GM13977 (cell line): ENCODE results near the gene IL34.

ENCODE experiments used
- DNase-seq: peaks from one replicate; pipeline ENCODE4 v3.0.0; 2012; ENCODE audit warnings: low spot score
- in situ Hi-C: fragments of 300-500 bp; cut with MboI; formaldehyde crosslinking; loops from one replicate; pipeline ENCODE4 v1.12.0; 2022; ENCODE audit warnings: low sequenced_read_pairs, low pct_unique_long_range_greater_than_20kb, mixed read lengths, inconsistent platforms; ENCODE audit not compliant: unreplicated experiment
- TF ChIP-seq, protein P1 (sequence below): IDR thresholded peaks from 2 replicates; pipeline ENCODE4 v1.5.1; 2012; ENCODE audit warnings: mild to moderate bottlenecking, control low read depth; ENCODE audit not compliant: insufficient read depth; ENCODE audit errors: extremely low read depth, missing control alignments

Gene IL34

DNA sequence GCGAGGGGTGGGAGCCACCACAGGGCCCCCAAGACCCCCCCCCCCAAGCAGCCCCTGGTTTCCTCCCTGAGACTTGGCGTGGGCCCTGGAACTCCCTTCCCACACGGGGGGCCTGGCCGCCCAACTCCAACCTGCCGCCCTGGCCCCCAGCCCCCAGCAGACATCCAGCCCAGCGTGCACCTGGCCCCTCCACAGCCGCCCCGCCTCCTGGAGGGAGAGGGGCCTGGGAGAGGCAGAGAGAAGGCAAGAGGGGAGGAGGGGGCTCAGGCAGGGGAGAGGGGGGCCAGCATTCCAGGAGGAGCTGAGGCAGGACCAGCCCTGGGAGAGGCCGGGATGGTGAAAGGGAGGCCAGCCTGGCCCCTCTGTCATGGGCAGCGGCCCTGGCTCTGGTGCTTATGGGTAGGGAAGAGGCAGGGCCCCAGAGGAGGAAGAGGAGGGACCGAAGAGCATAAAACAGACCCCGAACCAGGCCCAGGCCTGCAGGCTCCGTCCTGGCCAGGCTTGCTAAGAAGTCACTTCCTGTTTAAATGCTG lies 16.7 kb downstream of the IL34 start:
- TF ChIP-seq, protein P1, sequence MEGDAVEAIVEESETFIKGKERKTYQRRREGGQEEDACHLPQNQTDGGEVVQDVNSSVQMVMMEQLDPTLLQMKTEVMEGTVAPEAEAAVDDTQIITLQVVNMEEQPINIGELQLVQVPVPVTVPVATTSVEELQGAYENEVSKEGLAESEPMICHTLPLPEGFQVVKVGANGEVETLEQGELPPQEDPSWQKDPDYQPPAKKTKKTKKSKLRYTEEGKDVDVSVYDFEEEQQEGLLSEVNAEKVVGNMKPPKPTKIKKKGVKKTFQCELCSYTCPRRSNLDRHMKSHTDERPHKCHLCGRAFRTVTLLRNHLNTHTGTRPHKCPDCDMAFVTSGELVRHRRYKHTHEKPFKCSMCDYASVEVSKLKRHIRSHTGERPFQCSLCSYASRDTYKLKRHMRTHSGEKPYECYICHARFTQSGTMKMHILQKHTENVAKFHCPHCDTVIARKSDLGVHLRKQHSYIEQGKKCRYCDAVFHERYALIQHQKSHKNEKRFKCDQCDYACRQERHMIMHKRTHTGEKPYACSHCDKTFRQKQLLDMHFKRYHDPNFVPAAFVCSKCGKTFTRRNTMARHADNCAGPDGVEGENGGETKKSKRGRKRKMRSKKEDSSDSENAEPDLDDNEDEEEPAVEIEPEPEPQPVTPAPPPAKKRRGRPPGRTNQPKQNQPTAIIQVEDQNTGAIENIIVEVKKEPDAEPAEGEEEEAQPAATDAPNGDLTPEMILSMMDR: no peak
- DNase-seq: no peak

DNA sequence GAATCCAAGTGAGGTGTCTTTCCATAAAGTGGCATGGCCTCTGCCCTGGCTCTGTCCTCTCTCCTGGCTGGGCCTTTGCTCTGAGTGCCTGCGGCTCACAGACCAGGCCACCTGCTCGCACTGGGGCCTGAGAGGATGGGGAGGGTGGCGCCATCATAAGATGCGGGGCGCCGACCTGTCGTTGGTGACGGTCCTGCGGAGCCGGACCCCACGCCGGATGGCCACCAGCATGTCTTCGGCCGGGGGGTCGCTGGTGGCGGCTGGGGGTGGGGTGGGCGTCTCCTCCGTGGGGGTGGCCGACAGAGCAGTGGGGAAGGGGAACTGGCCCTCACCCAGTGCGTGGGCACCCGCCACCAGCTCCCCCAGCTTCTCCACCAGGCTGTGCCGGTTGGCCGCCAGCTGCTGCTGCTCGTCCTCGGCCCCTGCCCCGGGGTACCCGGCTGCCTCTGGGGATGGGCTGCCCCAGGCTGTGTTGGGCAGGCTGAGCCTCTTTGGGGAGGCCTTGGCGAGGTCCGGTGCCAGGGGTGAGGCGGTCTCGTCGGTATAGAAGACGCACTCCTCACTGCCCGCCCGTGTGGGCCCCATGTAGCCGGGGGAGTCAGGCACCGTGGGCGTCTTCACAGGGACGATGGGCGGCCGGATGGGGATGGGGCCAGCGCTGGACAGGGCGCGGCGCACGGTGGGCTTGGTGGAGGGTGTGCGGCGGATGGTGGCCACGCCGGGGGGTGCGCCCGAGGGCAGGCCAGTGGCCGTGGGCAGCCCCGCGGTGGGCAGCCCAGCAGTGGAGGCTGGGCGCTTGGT lies 17.4 kb downstream of the IL34 start:
- no peak for DNase-seq
- in situ Hi-C loops: no loop called here
- TF ChIP-seq, protein P1: no peak

More for the DNA sequence above, 16.7 kb downstream of the IL34 start:
- in situ Hi-C loops: no loop called here

DNA sequence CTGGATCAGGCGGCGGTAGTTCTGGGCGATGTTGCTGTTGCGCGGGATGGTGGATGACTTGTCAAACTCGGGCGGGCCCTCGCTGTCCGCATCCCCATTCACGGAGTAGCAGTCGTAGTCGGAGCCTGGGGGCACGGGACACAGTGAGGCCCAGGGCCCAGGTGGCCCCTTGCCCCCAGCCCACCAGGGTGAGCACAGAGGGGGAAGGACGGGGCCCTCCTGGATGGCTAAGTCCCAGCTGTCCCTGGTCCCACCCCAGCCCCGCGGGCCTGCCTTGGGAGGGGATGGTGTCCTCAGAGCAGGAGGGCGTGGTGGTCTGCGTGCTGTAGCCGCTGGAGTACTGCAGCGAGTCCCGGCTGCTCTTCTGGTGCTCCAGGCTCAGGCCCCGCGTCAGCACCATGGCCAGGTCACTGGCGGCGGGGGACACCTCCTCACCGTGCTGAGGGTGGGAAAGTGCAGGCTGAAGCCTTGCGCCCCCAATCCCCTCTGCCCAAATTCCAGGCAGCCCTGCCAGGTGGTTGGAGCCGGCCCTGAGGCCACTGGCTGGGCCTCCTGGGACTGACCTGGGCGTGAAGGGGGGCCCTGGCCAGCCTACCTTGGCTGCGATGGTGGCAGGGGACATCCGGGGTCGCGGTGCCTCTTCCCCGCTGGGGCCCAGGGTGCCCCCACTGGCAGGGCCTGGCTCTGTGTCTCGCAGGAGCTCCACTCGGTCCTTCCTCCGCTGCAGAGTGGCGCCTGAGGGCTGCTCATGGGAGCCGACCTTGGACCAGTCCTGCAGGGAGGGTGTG lies 18.2 kb downstream of the IL34 start:
- TF ChIP-seq, protein P1: no peak
- in situ Hi-C loops: no loop called here
- no peak for DNase-seq

DNA sequence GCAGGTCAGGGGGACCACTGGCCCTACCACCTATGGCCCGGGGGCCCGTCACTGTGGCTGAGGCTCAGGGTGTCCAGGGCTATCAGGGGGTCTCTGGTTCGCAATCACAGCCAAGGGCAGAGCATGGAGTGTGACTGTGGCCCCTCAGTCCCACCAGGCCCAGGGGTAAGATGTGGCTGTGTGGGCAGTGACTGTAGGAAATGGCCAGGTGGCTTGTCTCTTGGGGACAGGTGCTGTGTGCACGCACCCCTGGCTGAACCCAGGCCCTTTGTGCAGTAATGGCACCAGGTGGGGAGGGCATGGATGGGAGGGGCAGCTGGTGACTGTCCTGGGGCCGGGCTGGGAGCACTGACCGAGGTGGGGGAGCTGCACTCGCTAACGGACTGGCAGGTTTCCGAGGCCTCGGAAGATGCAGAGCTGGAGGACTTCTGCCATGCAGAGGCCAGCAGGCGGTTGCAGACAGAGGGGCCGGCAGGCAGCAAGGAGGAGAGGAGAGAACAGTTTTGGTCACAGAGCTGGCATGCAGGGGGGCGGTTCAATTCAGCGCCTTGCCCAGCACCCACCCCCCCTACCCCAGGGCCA lies 18.8 kb downstream of the IL34 start:
- TF ChIP-seq, protein P1: no peak
- no peak for DNase-seq
- in situ Hi-C loops: no loop called here

DNA sequence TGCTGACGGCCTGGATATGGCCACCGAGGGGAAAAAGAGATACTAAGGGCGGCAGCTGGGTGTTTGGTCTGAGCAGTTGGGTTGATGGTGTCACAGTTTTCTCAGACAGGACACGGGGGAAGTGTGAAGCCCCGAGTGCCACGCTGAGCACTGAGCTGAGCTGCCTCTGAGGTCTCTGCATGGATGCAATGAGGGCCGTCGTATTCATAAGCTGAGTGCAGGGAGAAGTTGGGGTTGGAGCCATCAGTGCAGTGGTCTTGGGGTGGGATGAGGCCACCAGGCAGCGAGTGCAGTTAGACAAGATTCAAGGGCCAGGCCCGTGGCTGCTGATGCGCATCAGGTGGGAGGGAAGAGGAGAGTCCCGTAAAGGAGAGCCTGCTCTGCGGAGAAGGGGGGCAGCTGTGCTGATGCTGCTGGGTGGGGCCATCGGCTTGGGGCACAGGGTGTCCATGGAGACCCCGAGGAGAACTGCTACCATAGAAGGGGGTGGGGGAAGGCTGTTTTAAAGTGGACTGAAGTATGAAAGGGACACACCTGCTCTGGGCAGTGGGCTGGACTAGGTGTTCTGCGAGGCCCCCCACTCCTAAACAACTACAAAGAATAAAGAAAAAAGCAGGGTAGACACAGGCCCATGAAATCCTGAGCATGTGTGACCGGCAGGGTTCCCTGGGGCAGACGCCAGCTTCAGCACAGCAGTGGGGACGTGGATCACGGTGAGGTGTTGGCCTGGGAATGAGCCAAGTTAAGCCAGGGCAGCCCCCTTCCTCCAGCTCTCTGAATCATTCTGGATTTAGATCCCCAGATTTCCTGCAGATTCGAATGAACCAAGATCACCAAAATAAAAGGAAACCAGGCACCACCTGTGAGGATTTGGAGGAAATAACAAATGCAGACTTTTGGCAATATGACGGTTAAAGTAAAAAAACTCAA lies 19.7 kb downstream of the IL34 start:
- TF ChIP-seq, protein P1: no peak
- in situ Hi-C loops: no loop called here
- no peak for DNase-seq
